H1 (cell line): ENCODE data around the gene HES1.

Experiments used
- ATF3 ChIP-seq: IDR thresholded peaks from 2 replicates; pipeline ENCODE4 v1.6.1; 2011; ENCODE audit warnings: low read depth, mild to moderate bottlenecking, low read length; ENCODE audit not compliant: insufficient read depth
- CTCF ChIP-seq, 3 experiments: IDR thresholded peaks; 1 replicate in 2 of 3; 2 replicates in 1 of 3; pipeline versions ENCODE4 v1.5.1 to v1.6.1; 2011; ENCODE audit warnings: low read length in 3 of 3, mild to moderate bottlenecking in 3 of 3, inconsistent platforms in 2 of 3, low read depth in 1 of 3, moderate library complexity in 1 of 3; ENCODE audit not compliant: insufficient read depth in 1 of 3; ENCODE audit errors: control extremely low read depth in 1 of 3
- JUN ChIP-seq: IDR thresholded peaks from 2 replicates; pipeline ENCODE4 v1.6.1; 2011; ENCODE audit warnings: low read depth, mild to moderate bottlenecking, improper control_type of control experiment, low read length
- ZNF274 ChIP-seq: IDR thresholded peaks from 2 replicates; pipeline ENCODE4 v1.7.0; 2012; ENCODE audit warnings: low read length, borderline replicate concordance; ENCODE audit errors: extremely low read depth

- TF ChIP-seq ZNF274 (no peak), CTCF (IDR thresholded peaks at IDR 0.05; ENCODE audit: control extremely low read depth in 1 of 3, insufficient read depth in 1 of 3, low read depth in 1 of 3, low read length in 3 of 3) (no peak), ATF3 (no peak), JUN (no peak)
These were observed 30.7 kb upstream of the HES1 start for GRCh38 chr3:194105292-194105691.
